Measurements from ENCODE around the gene CD52. TPM values are rescaled to one million over a fixed set of nuclear protein-coding genes. Genes with fewer than 3 reads are reported as not detected.

The CD52 gene
- polyA plus RNA-seq, 3 donors = 851 to 4,047 (median 2,617) TPM

GRCh38 chr1:26353976-26354820, 36.4 kb downstream of the CD52 start, which contains the start of gene CRYBG2:
Gene CRYBG2 (minus strand): TSS chr1:26354130. CDS start chr1:26346657, 7,473 bp downstream.
- no peak within 1 kb of the TSS for H3K27ac ChIP-seq (ENCODE audit: low read depth in 1 of 2, low read length in 2 of 2)
- no peak within 1 kb of the TSS for H3K4me3 Mint-ChIP-seq
- no peak within 1 kb of the TSS for H3K4me2 ChIP-seq (replicated peaks; ENCODE audit: extremely low read depth, low read length, poor library complexity, severe bottlenecking)
- H3K36me3 ChIP-seq (replicated peaks in 1 of 2; ENCODE audit: control insufficient read depth in 1 of 2, insufficient read depth in 2 of 2, low read length in 2 of 2) = no peaks in the 10 kb centered on the region
- H3K4me1 Mint-ChIP-seq = peaks cover 3% of the 10 kb centered on the region
- peaks cover 0 to 6% (median 0%) of the 10 kb centered on the region in 7 donors for H3K9me3 Mint-ChIP-seq
- no peak within 1 kb of the TSS for H3K4me3 ChIP-seq (replicated peaks in 1 of 3; ENCODE audit: low read depth in 2 of 3, low read length in 3 of 3)
- no peak within 1 kb of the TSS for H2AFZ ChIP-seq (ENCODE audit: insufficient read depth, low read depth, low read length, poor library complexity, severe bottlenecking)
- no peak within 1 kb of the TSS for H3K9ac ChIP-seq (ENCODE audit: insufficient read depth, low read length, poor library complexity, severe bottlenecking)
- WGBS (ENCODE audit: insufficient coverage) = 98% methylated on average over 18 of the region's 21 CpGs
- no peaks in the 10 kb centered on the region for H4K20me1 ChIP-seq (ENCODE audit: insufficient read depth, low read length)
- intact Hi-C loops (cut with micrococcal nuclease) = no loop called here
- H3K9me3 ChIP-seq (replicated peaks in 1 of 2; ENCODE audit: control insufficient read depth in 1 of 2, insufficient read depth in 1 of 2, low read length in 2 of 2) = no peaks in the 10 kb centered on the region
- peaks cover 22 to 30% (median 27%) of the 10 kb centered on the region in 3 donors for H3K27me3 Mint-ChIP-seq (ENCODE audit: low read depth in 3 of 3)
- H3K79me2 ChIP-seq (ENCODE audit: insufficient read depth, low read length) = no peaks in the 10 kb centered on the region
- H3K36me3 Mint-ChIP-seq = no peaks in the 10 kb centered on the region
- no peak for TF ChIP-seq CTCF (IDR thresholded peaks at IDR 0.05)
- H3K27me3 ChIP-seq (ENCODE audit: control insufficient read depth in 2 of 2, insufficient read depth in 2 of 2, low read length in 2 of 2) = peaks cover 11 to 13% of the 10 kb centered on the region in 2 donors
- DNase-seq = no peak
- no peaks in the 10 kb centered on the region for H3K4me1 ChIP-seq (ENCODE audit: control insufficient read depth in 1 of 2, insufficient read depth in 2 of 2, low read length in 2 of 2)
- H3K27ac Mint-ChIP-seq = no peak within 1 kb of the TSS

GRCh38 chr1:26354972-26355371, 37.2 kb downstream of the CD52 start:
- H3K27ac Mint-ChIP-seq = no peak overlapping the region
- Histone ChIP-seq H3K9ac (ENCODE audit: insufficient read depth, low read length, poor library complexity, severe bottlenecking) (no peak overlapping the region), H3K4me1 (ENCODE audit: control insufficient read depth in 1 of 2, insufficient read depth in 2 of 2, low read length in 2 of 2) (peaks cover 2 to 4% of the 10 kb centered on the region in 2 donors), H3K27ac (ENCODE audit: low read depth in 1 of 2, low read length in 2 of 2) (no peak overlapping the region), H3K36me3 (replicated peaks in 1 of 2; ENCODE audit: control insufficient read depth in 1 of 2, insufficient read depth in 2 of 2, low read length in 2 of 2) (no peaks in the 10 kb centered on the region), H2AFZ (ENCODE audit: insufficient read depth, low read depth, low read length, poor library complexity, severe bottlenecking) (no peak overlapping the region), H4K20me1 (ENCODE audit: insufficient read depth, low read length) (no peaks in the 10 kb centered on the region), H3K4me3 (replicated peaks in 1 of 3; ENCODE audit: low read depth in 2 of 3, low read length in 3 of 3) (no peak overlapping the region), H3K4me2 (replicated peaks; ENCODE audit: extremely low read depth, low read length, poor library complexity, severe bottlenecking) (no peak overlapping the region), H3K27me3 (ENCODE audit: control insufficient read depth in 2 of 2, insufficient read depth in 2 of 2, low read length in 2 of 2) (peaks cover 14 to 21% of the 10 kb centered on the region in 2 donors), H3K79me2 (ENCODE audit: insufficient read depth, low read length) (no peaks in the 10 kb centered on the region), H3K9me3 (replicated peaks in 1 of 2; ENCODE audit: control insufficient read depth in 1 of 2, insufficient read depth in 1 of 2, low read length in 2 of 2) (no peaks in the 10 kb centered on the region)
- H3K9me3 Mint-ChIP-seq = peaks cover 0 to 9% (median 3%) of the 10 kb centered on the region in 7 donors
- peaks cover 8% of the 10 kb centered on the region for H3K4me1 Mint-ChIP-seq
- DNase-seq = no peak
- no peak overlapping the region for H3K4me3 Mint-ChIP-seq
- 97% methylated on average over 8 of the region's 9 CpGs for WGBS (ENCODE audit: insufficient coverage)
- peaks cover 30 to 38% (median 35%) of the 10 kb centered on the region in 3 donors for H3K27me3 Mint-ChIP-seq (ENCODE audit: low read depth in 3 of 3)
- no peaks in the 10 kb centered on the region for H3K36me3 Mint-ChIP-seq
- no peak for TF ChIP-seq CTCF (IDR thresholded peaks at IDR 0.05)
- intact Hi-C loops (cut with micrococcal nuclease) = no loop called here

Measured in CD14-positive monocyte (primary cell).